Measurements from ENCODE around the gene MEF2A.

DNA sequence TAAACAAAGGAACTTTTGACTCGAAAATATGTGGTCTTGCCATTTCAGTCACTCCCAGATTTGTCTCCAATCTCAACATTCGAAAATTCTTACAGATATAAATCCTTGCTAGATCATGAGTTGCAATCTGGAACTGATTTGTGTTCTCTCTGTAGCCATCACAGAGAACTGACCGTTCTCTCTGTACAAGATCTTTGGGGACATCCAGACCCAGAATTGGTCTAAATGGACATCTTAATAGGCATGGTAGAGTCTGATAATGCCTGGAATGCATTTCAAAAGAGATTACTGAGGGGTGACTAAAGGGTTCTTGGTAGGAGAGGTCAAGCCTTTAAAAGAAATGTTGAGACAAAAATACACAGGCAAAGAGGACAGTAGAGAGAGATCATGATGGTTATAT is 7.2 kb upstream of the MEF2A start:
- no peak for TF ChIP-seq POLR2A (IDR thresholded peaks at IDR 0.05; ENCODE audit: low read depth, low read length)
- TF ChIP-seq TAF1 (IDR thresholded peaks at IDR 0.05; ENCODE audit: low read depth, low read length): no peak
